K562 (cell line): ENCODE data around the gene ARF1. TPM values are rescaled to one million over a fixed set of nuclear protein-coding genes. Genes with fewer than 3 reads are reported as not detected.

Experiments
- ATAC-seq: fragments of 200-7000 bp; cut with Tn5 transposase; 3 replicates; pipeline ENCODE4 v1.9.1; 2020; ENCODE audit warnings: moderate library complexity
- BruUV-seq: library from RNA; stranded (reverse); fragments of 400-500 nt; replicated peaks from 2 replicates; lab custom pipeline; 2021; lab: Mats Ljungman, UMichigan
- CTCF ChIA-PET: fragments of 300-600 bp; formaldehyde crosslinking; extraction: SDS; loops from one replicate; lab custom pipeline; 2021; ENCODE audit warnings: low intra/inter-chr PET ratio; lab: Yijun Ruan, JAX
- POLR2A ChIA-PET: fragments of 300-600, 350-650 bp; sonication (Branson Sonifier 250); formaldehyde crosslinking; extraction: SDS; loops from one replicate; lab custom pipeline; 2021; ENCODE audit warnings: antibody characterized with exemption, inconsistent platforms; lab: Yijun Ruan, JAX
- DNase-seq, 4 experiments: peaks; one replicate each; pipeline versions ENCODE4 v3.0.0 to v3.0.0-alpha.2; 2011 to 2018; ENCODE audit warnings: low spot score in 3 of 4, mixed read lengths in 3 of 4; ENCODE audit errors: extremely low read depth in 1 of 4
- FAIRE-seq: peaks from 2 replicates; lab custom pipeline; 2011; peaks lifted over from hg19 to GRCh38; lab: Jason Lieb, UNC
- H2AFZ ChIP-seq: 2 replicates; pipeline ENCODE4 v1.6.0; 2011; ENCODE audit warnings: low read depth, low read length, control low read depth, inconsistent platforms
- H3K27ac ChIP-seq: fragments of 200-600 bp; 3 replicates; pipeline ENCODE4 v1.8.0; 2011; ENCODE audit warnings: low read depth, mild to moderate bottlenecking, control low read depth, inconsistent platforms, low read length, moderate library complexity, mixed read lengths; ENCODE audit errors: extremely low read depth
- H3K27me3 ChIP-seq, 2 experiments: fragments of 300-600 bp in 1 of 2; 2 replicates in 1 of 2; 3 replicates in 1 of 2; pipeline versions ENCODE4 v1.6.0 to v1.8.0; 2011; ENCODE audit warnings: inconsistent platforms in 2 of 2, low read length in 2 of 2, mild to moderate bottlenecking in 1 of 2, mixed read lengths in 1 of 2, moderate library complexity in 1 of 2; ENCODE audit not compliant: control insufficient read depth in 2 of 2, insufficient read depth in 2 of 2
- H3K36me3 ChIP-seq: fragments of 300-600 bp; 3 replicates; pipeline ENCODE4 v1.8.0; 2011; ENCODE audit warnings: mild to moderate bottlenecking, low read length, inconsistent platforms; ENCODE audit not compliant: control insufficient read depth, insufficient read depth
- H3K4me1 ChIP-seq, 2 experiments: fragments of 200-600 bp in 1 of 2; replicated peaks in 1 of 2; 2 replicates in 1 of 2; 3 replicates in 1 of 2; pipeline versions ENCODE4 v1.5.1 to v1.8.0; 2011; ENCODE audit warnings: inconsistent platforms in 2 of 2, low read length in 2 of 2, mild to moderate bottlenecking in 1 of 2, mixed read lengths in 1 of 2, moderate library complexity in 1 of 2; ENCODE audit not compliant: control insufficient read depth in 2 of 2, insufficient read depth in 2 of 2
- H3K4me2 ChIP-seq: 2 replicates; pipeline ENCODE4 v1.6.1; 2011; ENCODE audit warnings: low read length, control low read depth, inconsistent platforms, mixed read lengths; ENCODE audit not compliant: insufficient read depth
- H3K4me3 ChIP-seq: fragments of 200-600 bp; sonication (generic), shearing (Covaris generic); 2 replicates; pipeline ENCODE4 v1.5.1; 2016; ENCODE audit warnings: control low read depth, inconsistent platforms
- H3K79me2 ChIP-seq: fragments of 200-600 bp; 3 replicates; pipeline ENCODE4 v1.8.0; 2011; ENCODE audit warnings: low read length, inconsistent platforms; ENCODE audit not compliant: control insufficient read depth, insufficient read depth
- H3K9ac ChIP-seq, 2 experiments: 2 replicates each; pipeline versions ENCODE4 v1.6.0 to v1.6.1; 2011; ENCODE audit warnings: low read depth in 2 of 2, low read length in 2 of 2, control low read depth in 1 of 2, inconsistent platforms in 1 of 2, mild to moderate bottlenecking in 1 of 2, mixed read lengths in 1 of 2; ENCODE audit not compliant: insufficient read depth in 1 of 2
- H3K9me1 ChIP-seq: one replicate; pipeline ENCODE4 v1.6.0; 2011; ENCODE audit warnings: inconsistent platforms, mild to moderate bottlenecking, low read length, moderate library complexity; ENCODE audit not compliant: control insufficient read depth, insufficient read depth
- H3K9me3 ChIP-seq: replicated peaks from 2 replicates; pipeline ENCODE4 v1.5.1; 2011; ENCODE audit warnings: low read depth, low read length, inconsistent platforms; ENCODE audit not compliant: control insufficient read depth, insufficient read depth
- H4K20me1 ChIP-seq: replicated peaks from 2 replicates; pipeline ENCODE4 v1.6.1; 2011; ENCODE audit warnings: low read length, inconsistent platforms, mixed read lengths; ENCODE audit not compliant: control insufficient read depth, insufficient read depth
- ETV1 ChIP-seq: fragments of 450-650 bp; conservative IDR thresholded peaks from 2 replicates; pipeline ENCODE4 v1.6.1; 2016; ENCODE audit warnings: missing genetic modification characterization, control low read depth, low read depth, missing compliant biosample characterization
- HDAC6 ChIP-seq: IDR thresholded peaks from 2 replicates; pipeline ENCODE4 v1.6.1; 2012; ENCODE audit warnings: low read depth, mild to moderate bottlenecking, control low read depth, inconsistent platforms, low read length, moderate library complexity
- ID3 ChIP-seq, 2 experiments: fragments of 250-450 bp in 1 of 2; fragments of 450-650 bp in 1 of 2; sonication (Bioruptor Pico) in 1 of 2; IDR thresholded peaks; 2 replicates each; pipeline versions ENCODE4 v1.6.1 to v1.8.0; 2016 to 2021; ENCODE audit warnings: mild to moderate bottlenecking in 2 of 2, moderate library complexity in 2 of 2, missing compliant biosample characterization in 1 of 2, missing genetic modification characterization in 1 of 2
- MAFG ChIP-seq: fragments of 450-650 bp; conservative IDR thresholded peaks from 2 replicates; pipeline ENCODE4 v1.6.1; 2016; ENCODE audit warnings: missing genetic modification characterization, missing compliant biosample characterization
- MIER1 ChIP-seq: fragments of 450-650 bp; IDR thresholded peaks from 2 replicates; pipeline ENCODE4 v1.6.1; 2016; ENCODE audit warnings: antibody characterized with exemption, mild to moderate bottlenecking, low read depth
- REST ChIP-seq, 2 experiments: fragments of 450-650 bp; formaldehyde crosslinking in 1 of 2; IDR thresholded peaks; 2 replicates each; pipeline versions ENCODE4 v1.4.0 to v1.6.1; 2014 to 2020; ENCODE audit warnings: mild to moderate bottlenecking in 2 of 2, borderline replicate concordance in 1 of 2, low read depth in 1 of 2
- ZNF282 ChIP-seq: sonication (generic); formaldehyde crosslinking; IDR thresholded peaks from 2 replicates; pipeline ENCODE4 v1.8.1; 2023; ENCODE audit warnings: missing genetic modification reagents
- WGBS: fragments of 100-300 bp; shearing (Covaris generic); methylation state at CpG from one replicate; pipeline ENCODE4 v1.1.6; 2016; ENCODE audit warnings: low coverage, mixed read lengths; ENCODE audit not compliant: insufficient coverage; ENCODE audit errors: missing lambda C conversion rate; 5-methylcytosine and 5-hydroxymethylcytosine counted together
- in situ Hi-C: fragments of 300-500 bp; cut with MboI; formaldehyde crosslinking; loops from 4 replicates; pipeline ENCODE4 v1.15.0; 2018; ENCODE audit warnings: inconsistent platforms, mixed read lengths
- intact Hi-C: fragments of 100-400 bp; cut with micrococcal nuclease; formaldehyde crosslinking; loops from 2 replicates; pipeline ENCODE4 v1.14.2; 2022
- polyA plus RNA-seq, 8 experiments: library from polyadenylated mRNA; depleted of rRNA in 4 of 8; stranded (reverse) in 5 of 8; unstranded in 3 of 8; fragments of >200 nt; fragmentation: Nextera tagmentation in 2 of 8; fragmentation: Illumina TruSeq in 1 of 8; extraction: Ambion mirVana in 2 of 8; extraction: Trizol in 1 of 8; gene quantifications; 2 replicates each; pipeline versions ENCODE4 v1.2.1 to v1.2.3, GENCODE V29; 2011 to 2014; ENCODE audit warnings: inconsistent platforms in 1 of 8, missing spikeins in 1 of 8
- total RNA-seq, 7 experiments: library from RNA; depleted of rRNA in 6 of 7; stranded (reverse); fragments of >200 nt in 6 of 7; fragmentation: Illumina TruSeq in 2 of 7; extraction: Trizol in 2 of 7; gene quantifications; 2 replicates each; pipeline versions ENCODE4 v1.2.1 to v1.2.3, GENCODE V29; 2011 to 2021; ENCODE audit warnings: low replicate concordance in 1 of 7

Gene ARF1
- total and polyA plus RNA-seq, 9 of the 15 experiments (the other 6 are each of a cell fraction or from before 2014, with no cell fraction given): 69.8 to 593 (median 325) TPM

GRCh38 chr1:228131766-228132165 lies 49.3 kb downstream of the ARF1 start:
- Histone ChIP-seq H2AFZ (no peak overlapping the region), H3K27me3 (no peaks in the 10 kb centered on the region), H3K4me1 (peaks cover 3 to 6% of the 10 kb centered on the region in 2 experiments; a peak in 3 of 5 replicates), H3K9ac (no peak overlapping the region), H3K4me2 (no peak overlapping the region), H3K27ac (no peak overlapping the region), H3K36me3 (no peaks in the 10 kb centered on the region), H3K4me3 (no peak overlapping the region), H4K20me1 (no peaks in the 10 kb centered on the region), H3K9me3 (no peaks in the 10 kb centered on the region), H3K9me1 (no peaks in the 10 kb centered on the region), H3K79me2 (no peaks in the 10 kb centered on the region)
- BruUV-seq: no TSS peak
- no peak for DNase-seq
- intact Hi-C loops: loop anchor here (1.0 to 5.0 kb wide), 6 partner anchors 35 to 384 kb away; a partner anchor contains a TSS
- CTCF ChIA-PET: interaction anchor here (0.8 to 3.2 kb wide), 3 partner anchors 60 to 384 kb away, joined by 4 to 13 read pairs (median 5); no protein-coding TSS in a partner anchor
- no peak for ATAC-seq
- no peak for FAIRE-seq
- POLR2A ChIA-PET: interaction anchor here (0.6 to 2.1 kb wide), 2 partner anchors 9 to 48 kb away, joined by 3 to 6 read pairs; no protein-coding TSS in a partner anchor
- 29% methylated on average over 2 of the region's 2 CpGs for WGBS
- in situ Hi-C loops: no loop called here
- TF ChIP-seq MAFG (tag): no peak
- TF ChIP-seq MIER1: no peak
- TF ChIP-seq ID3 (CRISPR knock-in tag; IDR thresholded peaks at IDR 0.05): no peak
- no peak for TF ChIP-seq ID3 (tag; IDR thresholded peaks at IDR 0.05)
- TF ChIP-seq ZNF282 (CRISPR knock-in tag): no peak
- TF ChIP-seq REST (IDR thresholded peaks at IDR 0.05; ENCODE audit: borderline replicate concordance): no peak
- no peak for TF ChIP-seq REST (CRISPR knock-in tag; IDR thresholded peaks at IDR 0.05; ENCODE audit: low read depth)
- TF ChIP-seq ETV1 (tag): no peak
- TF ChIP-seq HDAC6: no peak
